B cell (primary cell): ENCODE measurements around the gene FOXJ1. TPM values are rescaled to one million over a fixed set of nuclear protein-coding genes. Genes with fewer than 3 reads are reported as not detected.

Source experiments
- ATAC-seq: fragments of 200-7000 bp; cut with Tn5 transposase; one replicate; pipeline ENCODE4 v1.10.0; 2021; ENCODE audit warnings: low read depth, mild to moderate bottlenecking, moderate number of reproducible peaks, moderate library complexity
- CTCF ChIA-PET: fragments of 350-600 bp; sonication (Branson Sonifier 250); formaldehyde crosslinking; loops from one replicate; lab custom pipeline; 2021; ENCODE audit warnings: antibody characterized with exemption, inconsistent platforms; lab: Charles Lee
- POLR2A ChIA-PET: fragments of 350-600 bp; sonication (Branson Sonifier 250); formaldehyde crosslinking; loops from one replicate; lab custom pipeline; 2021; ENCODE audit warnings: antibody characterized with exemption; lab: Charles Lee
- DNase-seq: peaks from one replicate; pipeline ENCODE4 v3.0.0; 2013
- H2AFZ ChIP-seq: 2 replicates; pipeline ENCODE4 v1.6.1; 2012; ENCODE audit warnings: mild to moderate bottlenecking, low read depth, low read length; ENCODE audit not compliant: insufficient read depth, poor library complexity, severe bottlenecking
- H3K27ac ChIP-seq, 2 donors: 1 replicate in 1 of 2; 2 replicates in 1 of 2; pipeline ENCODE4 v1.5.1; 2012 to 2013; ENCODE audit warnings: low read length in 2 of 2, mild to moderate bottlenecking in 2 of 2, moderate library complexity in 1 of 2
- H3K27me3 ChIP-seq, 4 experiments: fragments of 200-600 bp in 1 of 4; sonication (generic) in 1 of 4; replicated peaks in 1 of 4; 1 replicate in 2 of 4; 2 replicates in 2 of 4; pipeline versions ENCODE4 v1.6.1 to v1.7.0; 2013 to 2016; ENCODE audit warnings: low read length in 3 of 4, mild to moderate bottlenecking in 2 of 4, mixed read lengths in 1 of 4, moderate library complexity in 1 of 4; ENCODE audit not compliant: insufficient read depth in 4 of 4, control insufficient read depth in 3 of 4; ENCODE audit errors: control extremely low read depth in 1 of 4
- H3K36me3 ChIP-seq, 2 experiments: replicated peaks in 1 of 2; 1 replicate in 1 of 2; 2 replicates in 1 of 2; pipeline versions ENCODE4 v1.6.1 to v1.7.1; 2013; ENCODE audit warnings: low read length in 1 of 2; ENCODE audit not compliant: insufficient read depth in 2 of 2, control insufficient read depth in 1 of 2; ENCODE audit errors: control extremely low read depth in 1 of 2, extremely low read depth in 1 of 2
- H3K4me1 ChIP-seq, 2 donors: fragments of 200-600 bp in 1 of 2; sonication (generic) in 1 of 2; 1 replicate in 1 of 2; 2 replicates in 1 of 2; pipeline versions ENCODE4 v1.5.1 to v1.6.1; 2013 to 2017; ENCODE audit warnings: low read length in 2 of 2; ENCODE audit not compliant: control insufficient read depth in 2 of 2, insufficient read depth in 2 of 2
- H3K4me2 ChIP-seq: replicated peaks from 2 replicates; pipeline ENCODE3; 2012; ENCODE audit warnings: mild to moderate bottlenecking, low read depth, low read length; ENCODE audit not compliant: poor library complexity, severe bottlenecking
- H3K4me3 ChIP-seq, 5 experiments: fragments of 200-600 bp in 1 of 5; sonication (generic) in 1 of 5; 1 replicate in 3 of 5; 2 replicates in 2 of 5; pipeline versions ENCODE4 v1.5.1 to v1.7.0; 2011 to 2016; ENCODE audit warnings: low read length in 4 of 5, mild to moderate bottlenecking in 4 of 5, low read depth in 2 of 5, control low read depth in 1 of 5, moderate library complexity in 1 of 5; ENCODE audit not compliant: insufficient read depth in 1 of 5; ENCODE audit errors: control extremely low read depth in 1 of 5, extremely low read depth in 1 of 5
- H3K79me2 ChIP-seq: fragments of 200-600 bp; sonication (generic); one replicate; pipeline ENCODE4 v1.6.0; 2016; ENCODE audit warnings: low read length; ENCODE audit not compliant: control insufficient read depth, insufficient read depth
- H3K9ac ChIP-seq: fragments of 200-600 bp; sonication (generic); 2 replicates; pipeline ENCODE4 v1.6.1; 2017; ENCODE audit warnings: mild to moderate bottlenecking, low read length, moderate library complexity
- H3K9me3 ChIP-seq, 3 donors: one replicate each; pipeline versions ENCODE4 v1.6.1 to v1.7.1; 2013; ENCODE audit warnings: low read length in 2 of 3; ENCODE audit not compliant: control insufficient read depth in 2 of 3, insufficient read depth in 1 of 3; ENCODE audit errors: control extremely low read depth in 1 of 3
- H4K20me1 ChIP-seq: 2 replicates; pipeline ENCODE4 v1.6.0; 2012; ENCODE audit warnings: mild to moderate bottlenecking, low read length; ENCODE audit not compliant: insufficient read depth, control insufficient read depth, poor library complexity, severe bottlenecking
- H3K27ac Mint-ChIP-seq: one replicate; pipeline ENCODE4 v1.8.0; 2021; ENCODE audit warnings: mixed read lengths
- H3K27me3 Mint-ChIP-seq: one replicate; pipeline ENCODE4 v1.8.0; 2021; ENCODE audit warnings: mixed read lengths
- H3K4me1 Mint-ChIP-seq: one replicate; pipeline ENCODE4 v1.8.0; 2021; ENCODE audit warnings: mixed read lengths
- H3K4me3 Mint-ChIP-seq: one replicate; pipeline ENCODE4 v1.8.0; 2021; ENCODE audit warnings: mixed read lengths
- H3K9me3 Mint-ChIP-seq: one replicate; pipeline ENCODE4 v1.8.0; 2022; ENCODE audit warnings: mixed read lengths; ENCODE audit not compliant: insufficient read depth
- EZH2 ChIP-seq: IDR thresholded peaks from 2 replicates; pipeline ENCODE4 v1.6.1; 2012; ENCODE audit warnings: borderline replicate concordance, low read depth, mild to moderate bottlenecking, moderate library complexity, low read length; ENCODE audit not compliant: insufficient read depth, poor library complexity, severe bottlenecking
- WGBS: methylation state at CpG from one replicate; pipeline ENCODE4 v1.1.5; 2013; ENCODE audit warnings: missing lambda C conversion rate; ENCODE audit not compliant: insufficient coverage; 5-methylcytosine and 5-hydroxymethylcytosine counted together
- intact Hi-C: fragments of 100-400 bp; cut with micrococcal nuclease; formaldehyde crosslinking; loops from one replicate; pipeline ENCODE4 v1.10.0; 2022
- polyA plus RNA-seq: library from polyadenylated mRNA; depleted of rRNA; stranded (reverse); fragments of >200 nt; gene quantifications from 2 replicates; pipeline ENCODE4 v1.2.3, GENCODE V29; 2012
- total RNA-seq, 2 donors: library from RNA; stranded (reverse); fragments of 120-200 nt in 1 of 2; gene quantifications; 1 replicate in 1 of 2; 2 replicates in 1 of 2; pipeline versions ENCODE4 v1.2.3 to v1.2.4, GENCODE V29; 2013 to 2022
- TF ChIP-seq, protein P1 (sequence below): fragments of 200-600 bp; IDR thresholded peaks from one replicate; pipeline ENCODE4 v1.8.0; 2022; ENCODE audit warnings: antibody characterized with exemption, mild to moderate bottlenecking

The FOXJ1 gene
- total and polyA plus RNA-seq, 2 donors (not counting 1 experiment from before 2014, with no cell fraction given) = 0.20 to 1.0 TPM

GRCh38 chr17:76135810-76136188, 5.2 kb downstream of the FOXJ1 start:
- Histone ChIP-seq H3K4me1 (peaks cover 8 to 13% of the 10 kb centered on the region in 2 donors), H3K27ac (no peak overlapping the region), H2AFZ (no peak overlapping the region), H3K36me3 (no peaks in the 10 kb centered on the region), H3K4me3 (no peak overlapping the region), H3K9ac (no peak overlapping the region), H3K4me2 (no peak overlapping the region), H3K9me3 (peaks cover 0 to 7% (median 0%) of the 10 kb centered on the region in 3 donors), H3K79me2 (no peaks in the 10 kb centered on the region), H3K27me3 (peaks cover 0 to 44% (median 8%) of the 10 kb centered on the region in 4 experiments), H4K20me1 (no peaks in the 10 kb centered on the region)
- Mint-ChIP-seq H3K9me3 (no peaks in the 10 kb centered on the region), H3K4me1 (peaks cover 11% of the 10 kb centered on the region), H3K4me3 (no peak overlapping the region), H3K27ac (no peak overlapping the region), H3K27me3 (peaks cover 28% of the 10 kb centered on the region)
- ChIA-PET POLR2A (no interaction called here), CTCF (no interaction called here)
- no peak for ATAC-seq
- no peak for TF ChIP-seq EZH2
- TF ChIP-seq, protein P1, sequence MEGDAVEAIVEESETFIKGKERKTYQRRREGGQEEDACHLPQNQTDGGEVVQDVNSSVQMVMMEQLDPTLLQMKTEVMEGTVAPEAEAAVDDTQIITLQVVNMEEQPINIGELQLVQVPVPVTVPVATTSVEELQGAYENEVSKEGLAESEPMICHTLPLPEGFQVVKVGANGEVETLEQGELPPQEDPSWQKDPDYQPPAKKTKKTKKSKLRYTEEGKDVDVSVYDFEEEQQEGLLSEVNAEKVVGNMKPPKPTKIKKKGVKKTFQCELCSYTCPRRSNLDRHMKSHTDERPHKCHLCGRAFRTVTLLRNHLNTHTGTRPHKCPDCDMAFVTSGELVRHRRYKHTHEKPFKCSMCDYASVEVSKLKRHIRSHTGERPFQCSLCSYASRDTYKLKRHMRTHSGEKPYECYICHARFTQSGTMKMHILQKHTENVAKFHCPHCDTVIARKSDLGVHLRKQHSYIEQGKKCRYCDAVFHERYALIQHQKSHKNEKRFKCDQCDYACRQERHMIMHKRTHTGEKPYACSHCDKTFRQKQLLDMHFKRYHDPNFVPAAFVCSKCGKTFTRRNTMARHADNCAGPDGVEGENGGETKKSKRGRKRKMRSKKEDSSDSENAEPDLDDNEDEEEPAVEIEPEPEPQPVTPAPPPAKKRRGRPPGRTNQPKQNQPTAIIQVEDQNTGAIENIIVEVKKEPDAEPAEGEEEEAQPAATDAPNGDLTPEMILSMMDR = no peak
- no peak for DNase-seq
- WGBS = 99% methylated on average over 6 of the region's 8 CpGs
- intact Hi-C loops = no loop called here

- H3K4me3 Mint-ChIP-seq = no peak overlapping the region
- H3K27me3 Mint-ChIP-seq = peaks cover 28% of the 10 kb centered on the region
- ATAC-seq (no peak), DNase-seq (no peak)
- H3K4me3 ChIP-seq = no peak overlapping the region
- H3K4me2 ChIP-seq = no peak overlapping the region
- peaks cover 1 to 7% of the 10 kb centered on the region in 2 donors for H3K4me1 ChIP-seq
- POLR2A ChIA-PET = no interaction called here
- H3K9me3 ChIP-seq = peaks cover 0 to 4% (median 0%) of the 10 kb centered on the region in 3 donors
- H3K27ac ChIP-seq = no peak overlapping the region
- H3K36me3 ChIP-seq = no peaks in the 10 kb centered on the region
- intact Hi-C loops = no loop called here
- no peaks in the 10 kb centered on the region for H3K9me3 Mint-ChIP-seq
- H3K79me2 ChIP-seq = no peaks in the 10 kb centered on the region
- H3K9ac ChIP-seq = no peak overlapping the region
- CTCF ChIA-PET = no interaction called here
- no peaks in the 10 kb centered on the region for H4K20me1 ChIP-seq
- H3K27ac Mint-ChIP-seq = no peak overlapping the region
- peaks cover 6% of the 10 kb centered on the region for H3K4me1 Mint-ChIP-seq
- 72% methylated on average over 17 of the region's 22 CpGs for WGBS
- H2AFZ ChIP-seq = no peak overlapping the region
- no peak for TF ChIP-seq EZH2
- TF ChIP-seq, protein P1 = no peak
- H3K27me3 ChIP-seq = peaks cover 0 to 37% (median 5%) of the 10 kb centered on the region in 4 experiments
Measured at GRCh38 chr17:76134911-76135809, 5.9 kb downstream of the FOXJ1 start.
